GM18526 (cell line): Measurements from ENCODE around the gene STEAP3.

ENCODE experiments used
- POLR2A ChIP-seq: IDR thresholded peaks from 3 replicates; pipeline ENCODE4 v1.6.1; 2011; ENCODE audit not compliant: insufficient read length; ENCODE audit errors: extremely low read depth

Gene STEAP3

GRCh38 chr2:119231975-119232665 is 8.5 kb downstream of the STEAP3 start:
- TF ChIP-seq POLR2A = no peak

- TF ChIP-seq POLR2A = no peak
Measured at GRCh38 chr2:119232666-119232993, 9.0 kb downstream of the STEAP3 start.

GRCh38 chr2:119233326-119234020 is 9.8 kb downstream of the STEAP3 start:
- TF ChIP-seq POLR2A = no peak

- no peak for TF ChIP-seq POLR2A
Measured at GRCh38 chr2:119234021-119235019, 10.7 kb downstream of the STEAP3 start.

GRCh38 chr2:119236796-119237195 is 13.2 kb downstream of the STEAP3 start:
- TF ChIP-seq POLR2A = no peak

GRCh38 chr2:119240311-119241204 is 16.9 kb downstream of the STEAP3 start:
- TF ChIP-seq POLR2A = no peak

- no peak for TF ChIP-seq POLR2A
Measured at GRCh38 chr2:119241205-119241532, 17.5 kb downstream of the STEAP3 start.

- TF ChIP-seq POLR2A = no peak
Measured at GRCh38 chr2:119242276-119243119, 18.9 kb downstream of the STEAP3 start.

GRCh38 chr2:119243621-119244020 is 20.0 kb downstream of the STEAP3 start:
- TF ChIP-seq POLR2A = no peak

GRCh38 chr2:119245076-119245840 is 21.6 kb downstream of the STEAP3 start:
- no peak for TF ChIP-seq POLR2A

GRCh38 chr2:119245841-119246230 is 22.2 kb downstream of the STEAP3 start:
- no peak for TF ChIP-seq POLR2A

GRCh38 chr2:119246884-119247843 is 23.5 kb downstream of the STEAP3 start:
- TF ChIP-seq POLR2A = no peak

GRCh38 chr2:119247844-119248271 is 24.2 kb downstream of the STEAP3 start:
- TF ChIP-seq POLR2A = no peak
